Fibroblast of peridontal ligament (primary cell): ENCODE results near the gene SNX20.

ENCODE experiments used
- DNase-seq: peaks from one replicate; pipeline ENCODE4 v3.0.0-alpha.2; 2010; ENCODE audit errors: extremely low read depth

Gene SNX20

GRCh38 chr16:50681021-50681885 is at the start of gene SNX20:
TSS of gene SNX20 (minus strand) at chr16:50681312. CDS start at chr16:50677526, 3,786 bp downstream.
- no peak for DNase-seq

GRCh38 chr16:50724306-50724705 is 43.2 kb upstream of the SNX20 start:
- DNase-seq: no peak

GRCh38 chr16:50722960-50723359 is 41.8 kb upstream of the SNX20 start:
- DNase-seq: no peak

GRCh38 chr16:50722405-50722737 is 41.3 kb upstream of the SNX20 start:
- DNase-seq: no peak

GRCh38 chr16:50721549-50722404 is 40.7 kb upstream of the SNX20 start:
- no peak for DNase-seq

GRCh38 chr16:50719401-50720337 is 38.6 kb upstream of the SNX20 start:
- DNase-seq: no peak

GRCh38 chr16:50718761-50719400 is 37.8 kb upstream of the SNX20 start:
- no peak for DNase-seq

- peak; percentile 13 for DNase-seq
Observed at GRCh38 chr16:50718061-50718760, 37.1 kb upstream of the SNX20 start.

- DNase-seq: no peak
Observed at GRCh38 chr16:50717494-50717893, 36.4 kb upstream of the SNX20 start.

GRCh38 chr16:50717091-50717490 is 36.0 kb upstream of the SNX20 start:
- DNase-seq: no peak

- DNase-seq: no peak
Observed at GRCh38 chr16:50712956-50713355, 31.8 kb upstream of the SNX20 start.

GRCh38 chr16:50712560-50712898 is 31.4 kb upstream of the SNX20 start:
- DNase-seq: no peak

GRCh38 chr16:50711862-50712559 is 30.9 kb upstream of the SNX20 start:
- no peak for DNase-seq

GRCh38 chr16:50711040-50711439 is 29.9 kb upstream of the SNX20 start:
- no peak for DNase-seq

GRCh38 chr16:50709980-50710379 is 28.9 kb upstream of the SNX20 start:
- DNase-seq: no peak

- DNase-seq: no peak
Observed at GRCh38 chr16:50709061-50709684, 28.1 kb upstream of the SNX20 start.

- DNase-seq: no peak
Observed at GRCh38 chr16:50708373-50709060, 27.4 kb upstream of the SNX20 start.

GRCh38 chr16:50706250-50706649 is 25.1 kb upstream of the SNX20 start:
- no peak for DNase-seq
